LHCN-M2 (cell line): ENCODE results near the gene ADAMTS17. TPM values are rescaled to one million over a fixed set of nuclear protein-coding genes. Genes with fewer than 3 reads are reported as not detected.
"Not testable (repeated sequence)": the region's sequence is repeated elsewhere in the genome, so short reads cannot be mapped to it uniquely, and the experiment has no call there.

Experiments used
- DNase-seq: peaks from one replicate; pipeline ENCODE4 v3.0.0-alpha.2; 2012; ENCODE audit warnings: low read depth
- total RNA-seq: library from RNA; depleted of rRNA; stranded (reverse); fragments of >200 nt; gene quantifications from 2 replicates; pipeline ENCODE4 v1.2.3, GENCODE V29; 2014

Gene ADAMTS17
- total RNA-seq, 1 experiment from 2014 or later: 0.11 TPM

DNA sequence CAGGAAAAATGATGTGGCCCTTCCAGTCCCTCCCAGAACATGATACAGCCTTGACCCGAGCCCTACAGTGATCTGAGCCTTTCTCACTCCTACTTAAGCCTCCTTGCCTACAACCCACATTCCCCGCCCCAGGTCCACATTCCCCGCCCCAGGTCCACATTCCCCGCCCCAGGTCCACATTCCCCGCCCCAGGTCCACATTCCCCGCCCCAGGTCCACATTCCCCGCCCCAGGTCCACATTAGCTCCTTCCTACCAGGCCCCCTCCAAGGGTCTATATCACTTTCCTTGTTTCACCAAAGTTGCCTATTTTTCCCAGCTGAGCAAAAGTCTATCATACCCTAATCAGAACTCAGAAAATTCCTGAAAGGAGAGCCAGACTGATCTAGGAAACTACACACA, 2.3 kb downstream of the ADAMTS17 start:
- not testable (repeated sequence) for DNase-seq

- DNase-seq: no peak
Measured at GRCh38 chr15:100338971-100339444, 2.8 kb downstream of the ADAMTS17 start.

DNA sequence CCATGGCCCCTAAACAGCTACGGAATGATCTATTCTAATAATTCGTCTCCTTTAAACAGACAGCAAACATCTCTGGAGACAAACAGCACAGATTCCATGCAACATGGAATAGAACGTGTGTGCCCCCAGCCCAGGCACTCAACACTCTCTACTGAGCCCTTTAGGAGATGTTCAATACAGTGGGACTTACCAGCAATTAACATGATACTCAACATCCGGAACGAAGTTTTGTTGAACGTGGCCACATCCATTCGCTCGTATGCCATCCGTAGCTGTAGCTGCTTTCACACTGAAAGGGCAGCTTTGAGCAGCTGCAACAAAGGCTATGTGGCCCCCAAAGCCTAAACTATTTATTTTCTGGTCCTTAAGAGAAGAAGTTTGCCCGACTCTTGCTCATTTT, 3.5 kb downstream of the ADAMTS17 start:
- no peak for DNase-seq

- no peak for DNase-seq
Measured at GRCh38 chr15:100337096-100338044, 4.4 kb downstream of the ADAMTS17 start.

DNA sequence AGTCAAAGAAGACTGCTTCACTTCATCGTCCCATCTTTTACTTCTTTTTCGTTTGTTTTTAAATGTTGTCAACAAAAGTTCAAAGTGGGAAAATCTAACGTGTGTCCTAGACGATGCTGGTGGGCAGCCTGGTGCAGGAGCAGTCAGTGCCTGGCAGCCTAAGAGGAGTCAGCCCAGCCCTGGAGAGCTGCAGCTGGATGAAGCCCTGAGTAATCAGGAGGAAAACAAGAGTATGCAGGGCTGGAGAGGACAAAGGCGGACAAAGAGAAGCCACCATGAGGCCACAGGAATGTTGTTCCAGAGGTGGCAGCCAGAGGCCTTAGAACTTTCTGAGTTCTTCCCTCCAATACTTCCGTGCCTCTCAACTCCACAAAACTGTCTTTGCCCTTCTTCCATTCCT, 5.7 kb downstream of the ADAMTS17 start:
- no peak for DNase-seq

DNA sequence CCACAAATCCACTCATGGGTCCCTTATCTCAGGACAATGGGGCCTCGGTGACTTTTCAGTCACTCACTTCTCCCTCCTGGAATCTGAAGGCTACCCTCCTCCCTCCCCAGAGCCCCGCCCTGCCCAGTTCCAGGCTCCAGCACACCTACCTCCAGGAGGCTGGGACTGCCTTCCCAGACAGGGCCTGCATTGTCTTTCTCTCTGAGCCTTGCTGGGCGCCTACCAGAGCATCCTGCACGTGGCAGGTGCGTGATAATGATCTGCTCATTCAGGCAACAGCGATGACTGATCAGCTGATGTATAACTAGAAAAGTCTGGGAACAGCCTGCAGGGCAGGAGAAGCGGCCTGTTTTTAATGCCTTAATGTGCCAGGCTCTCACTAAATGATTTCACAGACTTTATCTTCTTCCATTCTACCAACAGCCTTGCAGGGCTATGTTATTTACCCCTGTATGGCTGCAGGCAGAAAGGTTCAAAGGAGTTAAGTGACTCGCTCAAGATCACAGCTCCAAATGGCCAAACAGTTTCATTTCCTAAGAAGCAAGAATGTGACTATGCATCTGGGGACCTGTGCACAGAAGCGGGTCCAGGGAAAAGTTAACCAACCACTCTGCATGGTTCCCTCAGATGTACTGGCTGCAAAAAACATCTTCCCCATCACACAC, 6.3 kb downstream of the ADAMTS17 start:
- DNase-seq: no peak

GRCh38 chr15:100334905-100335304, 6.9 kb downstream of the ADAMTS17 start:
- DNase-seq: no peak

DNA sequence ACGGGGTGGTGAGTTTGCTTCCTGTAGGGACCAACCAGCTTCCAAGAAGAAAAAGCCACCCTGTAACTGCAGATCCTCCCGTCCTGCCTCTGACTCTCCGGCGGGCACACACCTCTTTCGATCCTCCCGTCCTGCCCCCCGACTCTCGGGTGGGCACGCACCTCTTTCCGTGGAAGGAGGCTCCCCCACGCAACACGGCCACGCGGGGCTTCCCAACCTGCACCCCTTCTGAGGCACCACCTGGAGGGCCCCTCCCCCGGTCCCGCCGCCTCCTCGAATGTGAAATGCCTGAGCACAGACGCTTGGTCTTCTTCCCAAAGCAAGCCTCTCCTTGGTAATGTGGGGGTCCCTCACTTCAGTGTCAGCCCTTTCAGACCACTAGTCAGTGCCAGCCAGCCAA, 7.3 kb downstream of the ADAMTS17 start:
- no peak for DNase-seq

DNA sequence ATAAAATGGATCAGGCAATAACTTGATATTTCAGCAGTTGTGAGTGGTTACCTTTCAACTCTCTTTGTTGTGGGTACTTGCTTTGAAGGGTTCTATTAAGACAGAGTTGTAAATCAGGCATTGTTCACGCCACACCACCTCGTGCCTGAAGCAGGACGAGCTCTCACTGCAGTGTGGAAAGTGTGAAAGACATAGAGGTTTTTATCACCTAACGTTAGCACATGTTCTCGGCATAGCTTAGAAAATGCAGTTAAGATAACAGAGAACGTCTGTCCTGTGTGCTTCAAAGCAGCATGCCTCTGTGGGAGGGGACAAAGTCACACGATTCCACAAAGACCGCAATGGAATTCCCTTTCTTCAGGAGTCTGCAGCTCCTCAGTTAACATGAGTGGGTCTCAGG, 7.8 kb downstream of the ADAMTS17 start:
- no peak for DNase-seq

DNA sequence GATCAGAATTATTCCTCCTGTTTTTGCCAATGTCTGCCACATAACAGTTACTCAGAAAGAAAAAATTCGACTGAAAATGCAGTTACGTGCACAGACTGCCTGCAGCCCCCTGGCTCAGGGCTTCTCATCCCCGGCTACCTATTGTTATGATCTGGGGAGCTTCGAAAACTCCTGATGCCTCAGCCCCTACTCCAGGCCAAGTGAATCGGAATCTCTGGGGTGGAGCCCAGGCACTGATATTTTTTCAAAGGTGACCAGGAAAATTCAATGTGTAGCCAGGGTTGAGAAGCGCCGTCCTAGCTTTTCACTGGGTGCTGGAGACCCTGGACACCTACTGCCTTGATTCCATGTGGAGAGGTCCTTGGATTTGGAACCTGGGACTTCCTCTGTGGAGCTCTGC, 8.5 kb downstream of the ADAMTS17 start:
- DNase-seq: no peak

DNA sequence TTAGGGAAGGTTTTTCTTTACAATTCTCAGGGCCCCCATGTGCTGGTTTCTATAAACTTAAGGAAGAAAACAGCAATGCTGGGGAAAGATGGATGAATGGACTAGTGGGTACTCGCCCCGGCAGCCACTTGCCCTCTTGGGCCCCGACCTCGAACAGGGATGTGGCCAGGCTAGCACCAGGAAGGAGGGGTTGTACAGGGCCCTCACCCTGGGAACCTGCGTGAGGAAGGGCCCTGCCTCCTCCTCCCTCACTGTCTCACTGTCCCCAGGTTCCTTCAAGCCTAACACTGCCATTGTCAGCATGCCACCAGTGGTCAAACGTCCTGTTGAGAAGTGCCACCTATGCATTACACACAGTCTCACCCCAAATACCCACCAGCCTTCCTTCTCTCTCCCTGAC, 9.1 kb downstream of the ADAMTS17 start:
- no peak for DNase-seq

DNA sequence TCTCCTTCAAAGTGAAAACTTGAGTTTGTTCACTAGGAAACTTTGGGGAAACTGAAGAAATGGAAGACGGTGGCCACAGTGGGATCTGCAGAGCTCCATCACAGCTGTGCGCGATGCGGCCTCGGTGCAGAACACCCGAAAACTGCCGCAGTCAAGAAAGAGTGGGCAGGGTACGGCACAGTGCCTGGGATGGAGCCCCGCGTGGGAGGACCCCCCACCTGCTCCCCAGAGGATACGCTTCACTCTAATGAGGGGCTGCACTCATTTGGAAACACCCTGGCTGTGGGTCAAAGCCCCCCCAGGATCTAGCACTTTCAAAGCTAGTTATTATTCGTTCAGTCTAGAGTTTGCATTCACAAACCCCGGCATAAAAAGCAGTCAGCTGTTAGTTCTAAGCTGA, 9.5 kb downstream of the ADAMTS17 start:
- no peak for DNase-seq

- DNase-seq: no peak
Measured at GRCh38 chr15:100330629-100331215, 11.1 kb downstream of the ADAMTS17 start.

DNA sequence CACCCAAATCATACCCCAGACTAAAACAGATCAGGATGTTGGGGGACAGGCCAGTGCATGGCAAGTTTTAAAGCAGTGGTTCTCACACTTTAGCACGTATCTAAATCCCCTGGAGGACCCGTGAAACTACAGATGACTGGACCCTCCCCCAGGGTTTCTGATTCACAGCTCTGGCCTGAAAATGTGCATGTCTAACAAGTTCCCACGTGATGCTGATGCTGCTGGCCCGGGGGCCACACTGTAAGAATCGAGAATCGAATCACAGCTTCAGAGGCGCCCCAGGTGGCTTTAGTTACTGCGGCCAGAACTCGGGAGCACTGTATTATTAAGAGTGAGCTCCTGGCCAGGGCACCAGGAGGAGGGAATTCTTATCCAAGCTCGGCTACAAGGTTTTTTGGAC, 11.6 kb downstream of the ADAMTS17 start:
- DNase-seq: no peak

DNA sequence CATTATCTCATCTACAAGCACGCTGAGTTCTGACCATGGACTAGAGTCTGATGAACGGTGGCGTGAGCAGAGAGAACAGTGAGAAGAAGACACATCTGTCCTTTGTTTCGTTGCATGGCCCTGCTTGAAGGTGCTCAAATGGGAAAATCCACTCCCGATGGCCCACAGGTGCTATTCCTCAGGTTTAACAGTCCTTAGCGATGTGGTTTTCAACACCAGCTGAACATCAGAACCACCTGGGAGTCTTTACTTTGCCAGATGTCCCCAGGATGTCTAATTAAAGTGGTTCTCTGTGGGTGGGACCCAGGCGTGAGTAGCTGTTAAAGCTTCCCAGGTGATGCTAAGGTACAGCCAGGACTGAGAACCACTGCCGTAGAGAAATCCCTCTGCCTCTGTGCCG, 13.0 kb downstream of the ADAMTS17 start:
- DNase-seq: no peak

GRCh38 chr15:100318880-100319279, 22.9 kb downstream of the ADAMTS17 start:
- no peak for DNase-seq

GRCh38 chr15:100314809-100315400, 26.9 kb downstream of the ADAMTS17 start:
- no peak for DNase-seq

DNA sequence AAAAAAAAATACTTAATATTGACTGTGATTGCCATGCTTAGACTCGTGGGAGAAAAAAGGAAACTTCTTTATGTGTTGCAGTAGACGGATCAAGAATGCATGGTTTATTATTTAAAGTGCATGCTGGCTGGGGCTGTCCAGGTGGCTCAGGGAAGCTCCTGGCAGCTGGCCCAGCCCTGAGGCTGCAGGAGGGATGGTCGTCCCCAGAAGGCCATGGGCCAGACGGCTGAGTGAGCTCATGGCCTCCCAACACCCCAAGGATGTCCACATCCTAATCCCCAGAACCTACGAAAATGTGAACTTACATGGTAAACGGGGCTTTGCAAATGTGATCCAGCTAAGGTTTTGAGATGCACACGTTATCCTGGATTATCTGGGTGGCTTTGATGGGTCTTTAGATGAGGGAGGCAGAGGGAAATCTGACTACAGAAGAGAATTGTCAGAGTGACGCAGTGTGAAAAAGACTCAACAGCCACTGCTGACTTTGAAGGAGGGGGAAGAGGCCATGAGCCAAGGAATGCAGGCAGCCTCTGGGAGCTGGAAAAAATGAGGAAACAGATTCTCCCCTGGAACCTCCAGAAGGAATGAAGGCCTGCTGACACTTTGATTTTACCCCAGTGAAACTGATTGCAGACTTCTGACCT, 29.8 kb downstream of the ADAMTS17 start:
- no peak for DNase-seq

DNA sequence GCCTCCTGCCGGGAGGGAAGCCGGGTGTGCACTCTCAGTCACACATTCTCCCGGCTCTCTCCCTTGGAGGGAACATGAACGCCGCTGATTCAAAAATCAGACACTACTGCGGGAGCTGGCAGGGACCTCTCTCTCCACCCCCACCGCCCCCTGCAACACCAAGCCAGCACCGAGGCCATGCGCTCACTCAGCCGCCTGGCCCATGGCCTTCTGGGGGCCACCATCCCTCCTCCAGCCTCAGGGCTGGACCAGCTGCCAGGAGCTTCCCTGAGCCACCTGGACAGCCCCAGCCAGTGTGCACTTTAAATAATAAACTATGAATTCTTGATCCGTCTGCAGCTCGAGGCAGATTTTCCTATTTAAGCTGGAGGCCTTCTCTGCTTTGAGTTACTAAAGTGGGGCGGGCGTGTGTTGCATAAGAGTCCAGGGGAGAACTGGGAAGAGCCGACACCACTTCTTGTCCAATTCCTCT, 30.6 kb downstream of the ADAMTS17 start:
- no peak for DNase-seq

- no peak for DNase-seq
Measured at GRCh38 chr15:100310513-100311153, 31.1 kb downstream of the ADAMTS17 start.

- DNase-seq: no peak
Measured at GRCh38 chr15:100310041-100310405, 31.8 kb downstream of the ADAMTS17 start.
